ENCODE data around the gene RNF44. TPM values are rescaled to one million over a fixed set of nuclear protein-coding genes. Genes with fewer than 3 reads are reported as not detected.

Gene RNF44
- polyA plus RNA-seq, 1 donor: 56.3 TPM

GRCh38 chr5:176485176-176485575, 52.0 kb downstream of the RNF44 start:
- no peaks in the 10 kb centered on the region for H3K9me3 ChIP-seq (ENCODE audit: control insufficient read depth, low read depth, low read length)
- DNase-seq: no peak
- no peaks in the 10 kb centered on the region for H3K4me1 ChIP-seq (ENCODE audit: control insufficient read depth, insufficient read depth, low read length)
- H3K36me3 ChIP-seq (ENCODE audit: control insufficient read depth, insufficient read depth, low read length): peaks cover 44% of the 10 kb centered on the region
- H3K4me3 ChIP-seq (ENCODE audit: low read length): no peak overlapping the region
- WGBS (ENCODE audit: insufficient coverage, low lambda C conversion rate): no CpG with 5 or more reads among the region's 2 CpGs
- no peak overlapping the region for H3K27ac ChIP-seq (ENCODE audit: low read length)
- H3K27me3 ChIP-seq (ENCODE audit: control insufficient read depth, insufficient read depth, low read length): no peaks in the 10 kb centered on the region

DNA sequence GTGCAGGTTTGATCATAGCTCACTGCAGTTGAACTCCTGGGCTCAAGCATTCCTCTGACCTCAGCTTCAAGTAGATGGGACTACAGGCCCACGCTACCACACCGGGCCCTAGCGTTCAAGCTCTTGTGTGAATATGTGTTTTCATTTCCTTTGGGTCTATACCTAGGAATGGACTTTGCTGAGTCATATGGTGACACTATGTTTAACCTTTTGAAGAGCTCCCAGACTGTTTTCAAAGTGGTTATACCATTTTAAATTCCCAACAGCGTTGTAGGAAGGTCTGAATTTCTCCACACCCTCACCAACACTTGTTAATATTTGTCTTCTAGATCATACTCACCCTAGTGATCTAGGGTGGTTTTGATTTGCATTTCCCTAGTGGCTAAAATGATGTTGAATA, 55.5 kb downstream of the RNF44 start:
- Histone ChIP-seq H3K36me3 (ENCODE audit: control insufficient read depth, insufficient read depth, low read length) (peaks cover 36% of the 10 kb centered on the region), H3K27me3 (ENCODE audit: control insufficient read depth, insufficient read depth, low read length) (no peaks in the 10 kb centered on the region), H3K4me1 (ENCODE audit: control insufficient read depth, insufficient read depth, low read length) (no peaks in the 10 kb centered on the region), H3K27ac (ENCODE audit: low read length) (no peak overlapping the region), H3K4me3 (ENCODE audit: low read length) (no peak overlapping the region), H3K9me3 (ENCODE audit: control insufficient read depth, low read depth, low read length) (no peaks in the 10 kb centered on the region)
- no CpG with 5 or more reads among the region's 4 CpGs for WGBS (ENCODE audit: insufficient coverage, low lambda C conversion rate)
- no peak for DNase-seq

Other genes starting within 250 kb of the RNF44 start
- 116 TPM for gene KIAA1191, start 175.6 kb downstream of the RNF44 start, polyA plus RNA-seq
- gene ARL10, start 171.9 kb downstream of the RNF44 start, polyA plus RNA-seq: 6.5 TPM
- gene NOP16, start 148.8 kb downstream of the RNF44 start, polyA plus RNA-seq: 27.6 TPM
- 133 TPM for gene HIGD2A, start 148.7 kb downstream of the RNF44 start, polyA plus RNA-seq
- gene CLTB, start 120.9 kb downstream of the RNF44 start, polyA plus RNA-seq: 137 TPM
- gene FAF2, start 89.0 kb downstream of the RNF44 start, polyA plus RNA-seq: 50.9 TPM
- gene CDHR2, start 11.9 kb upstream of the RNF44 start, polyA plus RNA-seq: 247 TPM
- gene GPRIN1, start 72.8 kb upstream of the RNF44 start, polyA plus RNA-seq: 7.0 TPM
- gene SNCB, start 93.1 kb upstream of the RNF44 start, polyA plus RNA-seq: 0.39 TPM
- not detected for gene EIF4E1B, start 93.3 kb upstream of the RNF44 start, polyA plus RNA-seq
- gene TSPAN17, start 110.1 kb upstream of the RNF44 start, polyA plus RNA-seq: 25.7 TPM